ENCODE data around the gene ATXN1L.
"Not testable (repeated sequence)": the region's sequence is repeated elsewhere in the genome, so short reads cannot be mapped to it uniquely, and the experiment has no call there.

The ATXN1L gene

GRCh38 chr16:71855937-71856662, 10.3 kb downstream of the ATXN1L start:
- DNase-seq (ENCODE audit: low spot score): no peak
- no peak for TF ChIP-seq CTCF (IDR thresholded peaks at IDR 0.05; ENCODE audit: extremely low read depth, missing control alignments)

- no peak for DNase-seq (ENCODE audit: low spot score)
- TF ChIP-seq CTCF (IDR thresholded peaks at IDR 0.05; ENCODE audit: extremely low read depth, missing control alignments): no peak
These were observed 14.2 kb downstream of the ATXN1L start for GRCh38 chr16:71859762-71860521.

GRCh38 chr16:71863995-71864394, 18.2 kb downstream of the ATXN1L start:
- TF ChIP-seq CTCF (IDR thresholded peaks at IDR 0.05; ENCODE audit: extremely low read depth, missing control alignments): no peak
- no peak for DNase-seq (ENCODE audit: low spot score)

- DNase-seq (ENCODE audit: low spot score): no peak
- TF ChIP-seq CTCF (IDR thresholded peaks at IDR 0.05; ENCODE audit: extremely low read depth, missing control alignments): no peak
These were observed 19.5 kb downstream of the ATXN1L start for GRCh38 chr16:71865173-71865863.

DNA sequence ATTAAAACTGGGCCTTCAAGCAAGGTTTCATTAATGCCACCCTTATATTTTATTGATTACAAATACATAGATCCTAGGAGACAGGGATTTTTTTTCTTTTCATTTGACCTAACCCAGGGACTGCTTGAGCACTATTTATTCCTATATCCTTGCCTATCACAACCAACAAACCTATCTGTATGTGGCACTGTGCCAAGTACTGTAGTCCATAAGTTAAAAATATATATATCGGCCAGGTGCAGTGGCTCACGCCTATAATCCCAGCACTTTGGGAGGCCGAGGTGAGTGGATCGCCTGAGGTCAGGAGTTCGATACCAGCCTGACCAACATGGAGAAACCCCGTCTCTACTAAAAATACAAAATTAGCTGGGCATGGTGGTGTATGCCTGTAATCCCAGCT, 21.4 kb downstream of the ATXN1L start:
- not testable (repeated sequence) for DNase-seq (ENCODE audit: low spot score)

DNA sequence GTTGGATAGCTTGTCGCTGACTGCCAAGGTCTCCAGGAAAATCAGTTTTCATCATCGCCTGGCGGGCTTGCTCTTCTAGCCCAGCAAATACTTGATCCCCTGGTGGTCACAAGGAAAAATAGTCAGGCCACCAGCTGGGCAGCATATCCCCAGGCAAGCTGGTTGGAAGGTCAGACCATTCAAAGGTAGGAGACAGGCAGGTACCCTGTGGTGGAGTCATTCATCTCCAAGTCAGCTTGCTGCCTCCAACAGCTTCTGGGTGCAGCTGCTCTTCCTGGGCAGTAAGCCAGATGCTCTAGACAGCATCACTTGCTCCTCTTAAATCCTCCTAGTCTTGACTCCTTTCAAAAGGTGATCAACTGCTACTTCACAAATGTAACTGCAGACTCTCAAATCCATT, 22.2 kb downstream of the ATXN1L start:
- DNase-seq (ENCODE audit: low spot score): no peak
- no peak for TF ChIP-seq CTCF (IDR thresholded peaks at IDR 0.05; ENCODE audit: extremely low read depth, missing control alignments)

DNA sequence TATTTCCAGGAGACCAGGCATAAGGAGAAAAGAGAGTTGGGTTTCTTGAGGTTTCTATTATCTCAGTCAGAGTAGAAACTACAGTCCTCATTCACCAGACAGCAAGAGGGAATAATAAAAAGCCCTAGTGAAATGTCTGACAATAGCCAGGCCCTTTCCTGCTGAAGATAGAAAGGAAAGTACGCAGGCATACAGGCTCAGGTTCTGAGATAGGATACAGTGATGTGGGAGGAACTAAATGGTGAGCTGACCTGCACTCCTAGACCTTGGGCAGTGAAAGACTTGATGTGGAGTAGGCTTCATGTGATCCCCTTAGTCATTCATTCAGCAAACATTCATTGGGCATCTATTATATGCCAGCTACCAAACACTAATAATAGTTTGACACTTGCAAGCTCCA, 23.3 kb downstream of the ATXN1L start:
- DNase-seq (ENCODE audit: low spot score): no peak
- TF ChIP-seq CTCF (IDR thresholded peaks at IDR 0.05; ENCODE audit: extremely low read depth, missing control alignments): no peak

All from GM20000 (cell line).